GM23248 (cell line): ENCODE measurements around the gene LDLRAD4.

Experiments used
- EZH2 ChIP-seq: fragments of 200-600 bp; sonication (generic); IDR thresholded peaks from 2 replicates; pipeline ENCODE4 v1.6.1; 2018; ENCODE audit warnings: antibody characterized with exemption, mild to moderate bottlenecking; ENCODE audit not compliant: insufficient read depth, poor library complexity, severe bottlenecking
- EZH2phosphoT487 ChIP-seq: fragments of 200-600 bp; sonication (generic); IDR thresholded peaks from 2 replicates; pipeline ENCODE4 v1.6.1; 2018; ENCODE audit warnings: antibody characterized with exemption, moderate library complexity, mild to moderate bottlenecking, low read depth; ENCODE audit not compliant: insufficient read depth

- no peak for TF ChIP-seq EZH2
- no peak for TF ChIP-seq EZH2phosphoT487
Observed at GRCh38 chr18:13440277-13441248, 222.0 kb downstream of the LDLRAD4 start.
